Measurements from ENCODE around the gene LRIT2. TPM values are rescaled to one million over a fixed set of nuclear protein-coding genes. Genes with fewer than 3 reads are reported as not detected.

The LRIT2 gene
- polyA plus RNA-seq, 6 donors from 2014 or later, result not detected

DNA sequence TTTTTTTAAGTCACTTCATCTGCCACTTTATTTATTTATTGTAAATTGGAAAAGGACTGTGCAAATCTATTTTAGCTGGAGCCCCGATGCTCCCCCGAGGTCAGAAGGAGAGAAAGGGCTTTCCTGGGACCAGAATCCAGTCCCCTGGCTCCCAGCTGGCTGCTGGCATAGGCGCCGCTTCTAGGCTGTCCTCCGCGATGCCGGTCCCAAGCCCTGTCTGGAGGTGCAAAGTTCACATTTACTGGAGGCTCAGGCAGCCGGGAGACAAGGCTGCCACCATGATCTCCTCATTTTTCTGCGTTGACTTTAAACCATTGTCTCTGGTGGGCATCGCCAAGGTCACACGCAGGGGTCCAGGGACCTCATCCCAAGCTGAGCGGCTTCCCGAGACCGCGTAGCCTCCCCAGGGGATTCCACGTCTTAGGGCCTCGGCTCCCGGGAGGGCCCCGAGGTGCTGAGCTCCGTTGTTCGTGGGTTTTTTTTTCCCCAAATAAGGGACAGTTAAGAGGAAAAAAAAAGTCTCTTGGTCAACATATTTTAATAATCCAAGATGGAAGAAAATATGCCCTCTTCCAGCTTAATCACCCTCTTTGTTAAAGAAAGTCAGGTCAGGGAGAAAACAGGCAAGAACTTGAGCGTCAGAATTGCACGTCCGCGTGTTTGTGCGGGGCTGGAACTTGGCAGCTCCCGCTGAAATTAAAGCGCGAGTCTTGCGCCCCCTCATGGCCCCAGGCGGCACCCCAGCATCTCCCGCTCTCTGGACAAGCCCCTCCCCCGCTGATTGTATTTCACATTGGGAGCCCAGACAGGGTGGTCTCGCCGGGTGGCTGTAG, 31.4 kb upstream of the LRIT2 start:
- Mint-ChIP-seq H3K4me3 (peak overlapping the region in 2 of 8 donors; percentile 12), H3K36me3 (peaks cover 0 to 6% of the 10 kb centered on the region in 2 donors), H3K9me3 (peaks cover 0 to 8% (median under 1%) of the 10 kb centered on the region in 7 donors), H3K27ac (no peak overlapping the region), H3K27me3 (peaks cover 17 to 28% (median 23%) of the 10 kb centered on the region in 3 donors), H3K4me1 (no peaks in the 10 kb centered on the region)
- no peak for ATAC-seq (ENCODE audit: low read depth in 2 of 2)
- DNase-seq, result no peak

DNA sequence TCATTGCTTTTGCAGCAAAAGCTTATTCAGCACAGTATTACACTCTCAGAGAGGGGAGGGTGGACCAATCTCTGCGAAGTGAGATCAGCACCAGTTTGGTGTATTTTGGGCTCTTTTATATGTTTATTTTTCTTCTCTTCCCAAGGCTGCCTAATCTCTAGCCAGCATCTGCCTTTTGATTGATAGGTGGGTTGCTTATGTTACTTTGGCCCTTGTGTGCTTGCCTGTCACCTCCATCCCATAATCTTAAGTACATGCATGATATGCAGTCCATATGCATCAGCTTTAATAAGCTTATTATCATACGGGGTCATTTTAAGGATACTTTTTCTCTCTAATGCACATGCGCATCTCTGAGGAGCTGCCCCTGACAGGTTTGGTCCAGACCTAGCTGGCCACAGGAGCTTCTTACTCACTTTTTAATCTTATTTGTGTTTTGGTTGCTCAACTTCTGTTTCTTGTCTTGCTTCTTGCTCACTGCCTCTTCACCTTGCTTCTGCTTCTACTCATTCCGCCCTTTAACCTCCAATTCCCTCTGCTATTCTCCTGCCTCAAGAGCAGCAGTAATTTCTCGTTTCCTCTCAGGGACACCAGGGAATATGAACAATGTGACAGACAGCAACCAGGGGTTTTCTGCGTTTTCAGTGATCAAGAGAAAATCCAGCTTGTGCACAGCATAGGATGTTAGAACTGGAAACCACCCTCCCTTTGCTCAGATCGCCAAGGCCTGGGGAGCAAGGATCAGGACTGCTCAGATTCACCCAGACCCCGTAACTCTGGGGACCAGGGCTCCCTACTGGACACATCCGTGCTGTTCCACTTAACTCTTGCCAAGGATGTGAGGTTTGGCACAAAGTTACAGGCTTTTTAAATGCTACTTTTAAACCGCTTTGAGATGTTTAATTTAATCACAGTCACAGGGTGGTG, 29.5 kb upstream of the LRIT2 start:
- Mint-ChIP-seq H3K4me3 (no peak overlapping the region), H3K27ac (peak overlapping the region in 1 of 6 donors; percentile 49), H3K9me3 (peaks cover 0 to 12% (median 5%) of the 10 kb centered on the region in 7 donors), H3K27me3 (peaks cover 15 to 28% (median 22%) of the 10 kb centered on the region in 3 donors), H3K36me3 (peaks cover 0 to 6% of the 10 kb centered on the region in 2 donors), H3K4me1 (no peaks in the 10 kb centered on the region)
- ATAC-seq (ENCODE audit: low read depth in 2 of 2) (no peak), DNase-seq (no peak)

DNA sequence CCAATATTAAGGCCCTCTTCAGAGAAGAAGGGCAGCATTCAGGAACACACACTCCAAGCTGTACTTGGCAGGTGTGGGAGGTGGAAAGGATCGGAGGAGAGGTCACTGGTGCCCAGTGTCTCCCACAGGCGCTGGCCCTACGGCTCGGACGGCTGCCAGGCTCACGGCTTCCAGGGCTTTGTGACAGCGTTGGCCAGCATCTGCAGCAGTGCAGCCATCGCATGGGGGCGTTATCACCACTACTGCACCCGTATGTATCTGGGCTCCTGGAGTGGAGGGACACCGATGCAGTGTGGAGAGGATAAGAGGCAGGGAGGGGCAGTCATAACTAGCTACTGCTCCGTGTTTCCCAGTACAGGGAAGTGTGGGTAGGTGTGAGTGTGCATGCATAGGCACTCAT, 23.4 kb upstream of the LRIT2 start:
- H3K9me3 Mint-ChIP-seq, result peaks cover 0 to 12% (median 5%) of the 10 kb centered on the region in 7 donors
- no peak for DNase-seq
- H3K27ac Mint-ChIP-seq, result no peak overlapping the region
- H3K27me3 Mint-ChIP-seq, result peaks cover 1 to 28% (median 4%) of the 10 kb centered on the region in 3 donors
- H3K4me3 Mint-ChIP-seq, result peak overlapping the region in 1 of 8 donors; percentile 9
- H3K4me1 Mint-ChIP-seq, result no peaks in the 10 kb centered on the region
- peaks cover 0 to 6% of the 10 kb centered on the region in 2 donors for H3K36me3 Mint-ChIP-seq
- no peak for ATAC-seq (ENCODE audit: low read depth in 2 of 2)

DNA sequence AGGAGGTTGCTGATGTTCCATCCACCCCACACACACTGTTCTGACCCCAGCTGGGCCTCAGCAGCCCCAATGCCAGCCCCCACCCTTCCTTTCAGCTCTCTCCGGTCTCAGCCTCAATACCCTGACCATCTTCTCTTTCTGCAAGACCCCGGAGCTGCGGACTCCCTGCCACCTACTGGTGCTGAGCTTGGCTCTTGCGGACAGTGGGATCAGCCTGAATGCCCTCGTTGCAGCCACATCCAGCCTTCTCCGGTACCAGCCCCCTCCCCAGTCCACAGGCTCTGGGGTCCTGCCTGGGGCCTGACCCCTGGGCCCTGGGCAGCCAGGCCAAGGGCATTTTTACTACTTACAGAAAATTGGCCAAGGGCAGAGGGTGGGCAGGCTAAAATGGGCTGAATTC, 22.2 kb upstream of the LRIT2 start:
- Mint-ChIP-seq H3K4me3 (no peak overlapping the region), H3K27me3 (peaks cover 0 to 24% (median 4%) of the 10 kb centered on the region in 3 donors), H3K36me3 (peaks cover 0 to 5% of the 10 kb centered on the region in 2 donors), H3K9me3 (peaks cover 0 to 12% (median 5%) of the 10 kb centered on the region in 7 donors), H3K4me1 (no peaks in the 10 kb centered on the region), H3K27ac (no peak overlapping the region)
- ATAC-seq (ENCODE audit: low read depth in 2 of 2), result no peak
- no peak for DNase-seq

DNA sequence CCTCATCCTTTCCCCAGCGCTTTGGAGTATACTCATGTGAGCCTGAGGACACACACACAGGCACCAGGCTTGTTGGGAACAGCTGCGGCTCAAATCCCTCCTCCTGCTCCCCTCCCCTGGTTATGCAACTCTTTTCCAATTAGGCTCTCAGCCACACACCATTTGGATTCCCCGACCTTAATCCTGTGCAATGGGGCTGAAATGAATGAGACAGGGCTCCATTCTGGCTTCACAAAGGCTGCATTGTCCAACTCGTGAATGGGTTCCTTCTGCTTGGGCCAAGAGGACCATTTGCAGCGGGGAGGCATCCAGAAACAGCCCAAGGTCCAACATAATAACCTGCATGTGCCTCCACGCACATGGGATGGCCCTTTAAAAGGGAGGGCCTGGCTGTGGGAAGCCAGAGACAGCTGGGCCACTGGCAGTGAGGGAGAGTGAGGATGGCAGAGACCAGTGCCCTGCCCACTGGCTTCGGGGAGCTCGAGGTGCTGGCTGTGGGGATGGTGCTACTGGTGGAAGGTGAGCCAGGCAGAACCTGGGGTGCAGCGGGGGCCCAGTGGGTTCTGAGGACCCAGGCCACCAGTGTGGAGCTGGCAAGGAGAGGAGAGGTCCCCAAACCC, 19.4 kb upstream of the LRIT2 start, which contains the start of gene RGR:
TSS of gene RGR (plus strand) at position 403 of the 620 bp plus-strand sequence. CDS start at position 441, 38 bp downstream.
- H3K27me3 Mint-ChIP-seq, result peaks cover 0 to 24% (median 0%) of the 10 kb centered on the region in 3 donors
- H3K27ac Mint-ChIP-seq, result no peak within 1 kb of the TSS
- H3K4me1 Mint-ChIP-seq, result no peaks in the 10 kb centered on the region
- ATAC-seq (ENCODE audit: low read depth in 2 of 2) (no peak), DNase-seq (no peak)
- H3K9me3 Mint-ChIP-seq, result peaks cover 0 to 2% (median 0%) of the 10 kb centered on the region in 7 donors
- no peaks in the 10 kb centered on the region for H3K36me3 Mint-ChIP-seq
- peak within 1 kb of the TSS in 1 of 8 donors; percentile 7 for H3K4me3 Mint-ChIP-seq

DNA sequence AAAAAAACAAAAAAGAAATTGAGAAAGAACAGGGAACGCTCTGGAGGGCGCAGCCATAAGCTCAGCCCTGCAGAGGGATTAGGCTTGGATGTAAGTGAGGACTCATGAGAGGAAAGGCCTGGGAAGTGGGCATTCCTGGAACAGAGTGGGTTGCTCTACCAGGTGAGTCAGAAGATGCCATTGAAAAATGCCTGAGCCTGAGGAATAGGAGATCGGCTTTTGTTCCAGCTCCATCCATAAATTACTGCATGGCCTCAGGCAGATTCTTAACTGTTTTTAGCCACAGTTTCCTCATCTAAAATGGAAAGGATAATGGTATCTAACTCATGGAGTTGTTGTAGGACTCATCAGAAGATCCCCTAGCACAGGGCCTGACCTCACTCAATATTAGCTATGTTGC, 18.4 kb upstream of the LRIT2 start:
- ATAC-seq (ENCODE audit: low read depth in 2 of 2) (no peak), DNase-seq (no peak)
- H3K27ac Mint-ChIP-seq, result no peak overlapping the region
- H3K27me3 Mint-ChIP-seq, result peaks cover 0 to 32% (median 4%) of the 10 kb centered on the region in 3 donors
- no peak overlapping the region for H3K4me3 Mint-ChIP-seq
- no peaks in the 10 kb centered on the region for H3K36me3 Mint-ChIP-seq
- H3K4me1 Mint-ChIP-seq, result no peaks in the 10 kb centered on the region
- peaks cover 0 to 2% (median 0%) of the 10 kb centered on the region in 7 donors for H3K9me3 Mint-ChIP-seq

DNA sequence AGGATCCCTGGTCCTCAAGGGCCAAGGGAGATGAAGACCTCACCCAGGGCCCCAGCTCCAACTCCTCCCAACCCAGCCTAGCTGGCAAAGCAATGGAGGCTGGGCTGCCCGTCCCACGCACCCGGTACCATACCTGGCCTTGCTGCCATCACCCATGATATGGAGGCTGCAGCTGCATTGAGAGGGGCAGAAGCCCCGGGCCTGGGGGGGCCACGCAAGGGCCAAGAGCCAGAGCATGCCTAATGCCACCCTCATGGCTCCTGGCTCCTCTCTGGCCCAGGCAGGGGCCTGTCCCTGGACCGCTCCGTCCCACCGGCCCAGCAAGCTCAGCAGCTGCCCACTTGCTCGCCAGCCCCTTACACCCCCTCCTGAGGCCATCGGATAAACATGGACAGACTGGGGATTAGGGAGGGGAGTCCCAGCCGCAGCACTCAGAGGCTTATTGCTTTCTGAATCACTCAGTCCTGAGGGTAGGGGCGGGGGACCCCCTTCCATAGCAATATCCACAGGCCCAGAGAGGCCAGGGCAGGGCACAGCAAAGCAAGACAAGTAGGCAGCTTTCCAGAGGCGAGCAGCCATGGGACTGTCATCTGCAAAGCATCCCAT, 15.9 kb upstream of the LRIT2 start, which contains the start of gene LRIT1:
TSS of gene LRIT1 (minus strand) at position 362 of the 606 bp plus-strand sequence. CDS start at position 255, 107 bp downstream.
- H3K27ac Mint-ChIP-seq, result no peak within 1 kb of the TSS

DNA sequence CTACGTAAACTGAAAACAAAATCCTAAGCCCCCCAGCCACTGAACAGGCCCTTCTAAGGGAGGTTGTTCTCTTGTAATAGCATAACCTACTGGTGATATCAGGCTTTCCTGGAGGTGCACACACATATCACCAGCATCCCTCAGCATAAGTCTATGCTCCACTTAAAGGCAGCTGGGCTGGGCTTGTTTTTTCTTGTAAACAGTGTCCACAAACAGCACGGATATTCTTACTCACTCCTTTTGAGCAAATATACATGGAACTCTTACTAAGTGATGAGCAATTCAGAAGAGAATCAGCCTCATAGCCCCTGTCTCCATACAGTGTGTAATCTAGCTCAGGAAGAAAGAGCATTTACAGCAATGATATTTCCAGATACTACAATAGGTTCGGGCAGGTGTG, 13.6 kb upstream of the LRIT2 start:
- no peak for DNase-seq
- H3K4me3 Mint-ChIP-seq, result no peak overlapping the region
- peaks cover 0 to 5% (median 0%) of the 10 kb centered on the region in 7 donors for H3K9me3 Mint-ChIP-seq
- ATAC-seq (ENCODE audit: low read depth in 2 of 2), result no peak
- no peak overlapping the region for H3K27ac Mint-ChIP-seq
- H3K27me3 Mint-ChIP-seq, result peaks cover 13 to 32% (median 23%) of the 10 kb centered on the region in 3 donors
- H3K36me3 Mint-ChIP-seq, result peaks cover 0 to 5% of the 10 kb centered on the region in 2 donors
- no peaks in the 10 kb centered on the region for H3K4me1 Mint-ChIP-seq

More for the DNA sequence above, 15.9 kb upstream of the LRIT2 start, which contains the start of gene LRIT1:
- Mint-ChIP-seq H3K4me3 (no peak within 1 kb of the TSS), H3K27me3 (peaks cover 12 to 38% (median 16%) of the 10 kb centered on the region in 3 donors), H3K9me3 (peaks cover 0 to 5% (median 0%) of the 10 kb centered on the region in 7 donors), H3K4me1 (no peaks in the 10 kb centered on the region), H3K36me3 (peaks cover 0 to 5% of the 10 kb centered on the region in 2 donors)
- no peak for ATAC-seq (ENCODE audit: low read depth in 2 of 2)
- DNase-seq, result no peak

DNA sequence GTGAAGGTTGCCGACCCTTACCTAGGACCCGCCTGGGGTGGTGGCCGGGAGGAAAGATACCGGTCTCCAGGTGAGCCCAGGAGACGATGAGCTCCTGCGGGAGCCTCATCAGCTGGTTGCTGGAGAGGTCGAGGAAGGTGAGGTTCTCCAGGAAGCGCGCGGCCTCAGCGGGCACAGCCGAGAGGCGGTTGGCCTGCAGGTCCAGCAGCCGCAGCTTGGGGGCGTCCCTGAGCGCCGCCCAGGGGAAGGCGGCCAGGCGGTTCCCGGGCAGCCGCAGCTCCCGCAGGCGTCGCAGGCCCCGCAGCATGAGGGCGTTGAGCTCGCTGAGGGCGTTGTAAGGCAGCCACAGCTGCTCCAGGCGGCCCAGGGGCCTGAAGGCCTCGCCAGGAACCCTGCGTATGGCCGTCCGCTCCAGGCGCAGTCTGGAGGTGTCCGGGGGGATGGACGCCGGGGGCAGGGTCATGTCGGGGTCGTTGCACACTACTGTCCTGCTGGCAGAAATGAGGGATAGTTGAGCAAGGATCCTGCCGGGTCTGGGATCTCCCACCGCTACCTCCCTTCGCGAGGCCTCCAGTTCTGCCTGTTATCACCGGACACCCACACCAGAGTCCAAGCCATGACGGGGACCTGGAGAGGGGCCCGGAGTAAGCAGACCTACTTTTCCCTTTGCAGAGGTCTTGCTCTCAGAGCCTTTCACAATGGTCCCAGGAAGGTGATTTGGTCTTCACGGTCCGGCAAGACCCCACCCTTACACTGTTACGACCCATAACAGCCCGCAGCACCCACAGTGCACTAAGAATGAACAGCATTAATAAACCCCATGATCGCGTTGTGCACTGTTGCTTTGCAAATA, 12.1 kb upstream of the LRIT2 start:
- ATAC-seq (ENCODE audit: low read depth in 2 of 2) (no peak), DNase-seq (no peak)
- no peak overlapping the region for H3K4me3 Mint-ChIP-seq
- H3K9me3 Mint-ChIP-seq, result peaks cover 0 to 6% (median 0%) of the 10 kb centered on the region in 7 donors
- no peaks in the 10 kb centered on the region for H3K4me1 Mint-ChIP-seq
- H3K36me3 Mint-ChIP-seq, result peaks cover 0 to 5% of the 10 kb centered on the region in 2 donors
- H3K27ac Mint-ChIP-seq, result no peak overlapping the region
- H3K27me3 Mint-ChIP-seq, result peaks cover 13 to 32% (median 24%) of the 10 kb centered on the region in 3 donors

DNA sequence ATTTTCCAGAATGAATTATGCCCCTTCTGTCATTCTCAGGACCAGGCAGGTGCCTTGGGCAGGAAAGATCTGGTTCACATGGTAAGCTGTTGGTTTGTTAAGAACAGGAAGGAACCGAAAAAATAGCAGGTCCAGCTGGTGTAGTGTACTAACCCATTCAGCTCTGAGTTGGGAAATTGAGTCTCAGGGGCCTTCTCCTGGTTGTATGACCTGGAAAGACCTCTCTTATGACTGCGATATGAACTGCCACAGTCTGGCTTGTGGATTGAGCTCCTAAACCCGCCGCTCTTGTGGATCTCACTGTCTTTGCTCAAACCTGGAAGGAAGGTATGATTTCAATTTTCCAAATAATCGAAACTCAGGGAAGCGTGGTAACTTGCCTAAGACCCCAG, 11.5 kb upstream of the LRIT2 start:
- H3K36me3 Mint-ChIP-seq, result peaks cover 0 to 5% of the 10 kb centered on the region in 2 donors
- peaks cover 0 to 6% (median 0%) of the 10 kb centered on the region in 7 donors for H3K9me3 Mint-ChIP-seq
- no peak for DNase-seq
- no peak overlapping the region for H3K27ac Mint-ChIP-seq
- H3K27me3 Mint-ChIP-seq, result peaks cover 13 to 32% (median 24%) of the 10 kb centered on the region in 3 donors
- ATAC-seq (ENCODE audit: low read depth in 2 of 2), result no peak
- no peaks in the 10 kb centered on the region for H3K4me1 Mint-ChIP-seq
- no peak overlapping the region for H3K4me3 Mint-ChIP-seq

DNA sequence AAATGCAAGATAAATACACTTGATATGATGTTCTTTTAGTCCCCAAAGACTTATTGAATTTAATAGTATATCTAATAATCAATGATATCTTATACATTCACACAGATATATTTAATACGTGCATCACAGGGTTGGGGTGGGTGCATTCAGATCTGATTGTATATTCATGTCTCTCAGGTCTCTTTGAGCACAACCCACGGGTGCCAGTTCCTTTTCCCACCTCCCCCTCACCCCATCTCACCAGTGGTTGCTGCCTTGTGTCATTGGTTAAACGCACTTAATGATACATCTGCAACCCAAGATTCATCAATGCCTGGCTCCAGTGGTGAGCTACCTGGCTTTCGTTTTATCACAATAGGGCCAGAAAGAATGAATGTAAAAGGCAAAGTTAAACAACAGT, 9.8 kb upstream of the LRIT2 start:
- H3K27ac Mint-ChIP-seq, result no peak overlapping the region
- no peaks in the 10 kb centered on the region for H3K4me1 Mint-ChIP-seq
- no peak overlapping the region for H3K4me3 Mint-ChIP-seq
- H3K9me3 Mint-ChIP-seq, result peaks cover 0 to 6% (median 0%) of the 10 kb centered on the region in 7 donors
- DNase-seq (no peak), ATAC-seq (ENCODE audit: low read depth in 2 of 2) (no peak)
- H3K36me3 Mint-ChIP-seq, result peaks cover 0 to 5% of the 10 kb centered on the region in 2 donors
- H3K27me3 Mint-ChIP-seq, result peaks cover 25 to 30% (median 29%) of the 10 kb centered on the region in 3 donors

DNA sequence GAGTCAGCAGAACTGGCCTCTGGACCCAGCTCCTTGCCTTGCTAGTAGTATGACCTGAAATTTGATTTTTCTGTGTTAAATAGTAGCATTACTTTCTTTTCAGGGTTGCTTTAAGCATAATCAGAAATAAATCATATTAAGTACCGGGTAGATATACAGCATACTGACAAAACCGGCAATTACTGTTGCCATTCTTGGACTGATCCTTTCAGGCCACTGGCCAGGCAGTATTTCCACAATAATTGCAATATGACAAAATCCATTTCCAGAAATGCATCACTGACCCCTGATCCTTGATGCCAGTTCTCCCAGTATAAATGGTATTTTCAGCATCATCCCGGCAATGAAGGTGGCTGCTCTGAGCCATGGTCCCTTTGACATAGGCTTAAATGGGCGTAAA, 9.1 kb upstream of the LRIT2 start:
- H3K4me1 Mint-ChIP-seq, result no peaks in the 10 kb centered on the region
- peaks cover 0 to 5% of the 10 kb centered on the region in 2 donors for H3K36me3 Mint-ChIP-seq
- H3K27ac Mint-ChIP-seq, result no peak overlapping the region
- no peak for ATAC-seq (ENCODE audit: low read depth in 2 of 2)
- H3K4me3 Mint-ChIP-seq, result no peak overlapping the region
- H3K27me3 Mint-ChIP-seq, result peaks cover 21 to 34% (median 30%) of the 10 kb centered on the region in 3 donors
- peaks cover 0 to 7% (median under 1%) of the 10 kb centered on the region in 7 donors for H3K9me3 Mint-ChIP-seq
- no peak for DNase-seq

All from naive B cell (primary cell).